ENCODE measurements around the gene GAB1.
A peak's percentile ranks its signal among the peaks of the same experiment; 100 is the strongest.

Gene GAB1

GRCh38 chr4:143336781-143337599 lies at the start of gene GAB1:
Gene GAB1, plus strand, starts transcription at chr4:143336876. Its CDS starts 313 bp downstream, at chr4:143337189.
- Mint-ChIP-seq H3K4me3 (peak within 1 kb of the TSS; percentile 89), H3K4me1 (ENCODE audit: low read depth) (peaks cover 6% of the 10 kb centered on the region), H3K36me3 (ENCODE audit: low read depth) (no peaks in the 10 kb centered on the region), H3K9me3 (no peaks in the 10 kb centered on the region), H3K27ac (no peak within 1 kb of the TSS), H3K27me3 (ENCODE audit: low read depth) (peaks cover 60% of the 10 kb centered on the region)

DNA sequence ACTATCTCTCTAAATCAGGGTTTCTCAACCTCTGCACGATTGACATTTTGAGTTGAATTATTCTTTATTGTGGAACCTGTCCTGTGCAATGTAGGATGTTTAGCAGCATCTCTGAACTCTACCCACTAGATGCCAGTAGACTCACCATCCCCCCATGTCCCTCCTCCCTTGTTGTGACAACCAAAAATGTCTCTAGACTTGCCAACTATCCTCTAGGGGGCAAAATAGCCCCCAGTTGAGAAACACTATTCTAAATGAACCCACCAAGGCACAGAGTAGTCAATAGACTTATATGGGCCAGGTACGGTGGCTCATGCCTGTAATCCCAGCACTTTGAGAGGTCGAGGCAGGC lies 49.1 kb upstream of the GAB1 start:
- Mint-ChIP-seq H3K36me3 (ENCODE audit: low read depth) (no peaks in the 10 kb centered on the region), H3K9me3 (no peaks in the 10 kb centered on the region), H3K4me3 (no peak overlapping the region), H3K27me3 (ENCODE audit: low read depth) (peaks cover 6% of the 10 kb centered on the region), H3K4me1 (ENCODE audit: low read depth) (no peaks in the 10 kb centered on the region), H3K27ac (no peak overlapping the region)

GRCh38 chr4:143288171-143288570 lies 48.5 kb upstream of the GAB1 start:
- H3K27me3 Mint-ChIP-seq (ENCODE audit: low read depth): peaks cover 8% of the 10 kb centered on the region

GRCh38 chr4:143289370-143289769 lies 47.3 kb upstream of the GAB1 start:
- Mint-ChIP-seq H3K27ac (no peak overlapping the region), H3K36me3 (ENCODE audit: low read depth) (no peaks in the 10 kb centered on the region), H3K27me3 (ENCODE audit: low read depth) (peaks cover 9% of the 10 kb centered on the region)

More at GRCh38 chr4:143288171-143288570, 48.5 kb upstream of the GAB1 start:
- Mint-ChIP-seq H3K9me3 (no peaks in the 10 kb centered on the region), H3K36me3 (ENCODE audit: low read depth) (no peaks in the 10 kb centered on the region), H3K4me1 (ENCODE audit: low read depth) (no peaks in the 10 kb centered on the region), H3K4me3 (no peak overlapping the region), H3K27ac (no peak overlapping the region)

DNA sequence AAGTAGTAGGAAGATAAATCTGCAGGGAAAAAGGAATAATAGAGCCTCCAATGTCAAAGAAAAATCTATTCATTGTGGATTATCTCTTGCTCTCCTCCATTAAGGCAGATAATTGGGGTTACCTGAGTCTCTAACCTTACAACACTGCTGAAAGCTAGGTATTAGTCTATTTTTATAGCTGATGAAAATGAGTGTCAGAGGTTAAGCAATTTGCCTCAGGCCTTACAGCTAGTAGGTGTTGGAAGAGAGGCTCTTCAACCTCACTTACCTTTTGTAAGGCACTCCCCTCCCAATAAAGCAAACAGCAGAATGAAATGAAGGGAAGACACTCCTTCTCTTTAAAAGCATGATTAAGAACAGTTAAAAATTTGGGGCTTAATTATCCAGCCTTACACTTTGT lies 45.4 kb upstream of the GAB1 start:
- Mint-ChIP-seq H3K9me3 (no peaks in the 10 kb centered on the region), H3K4me3 (no peak overlapping the region), H3K27me3 (ENCODE audit: low read depth) (peaks cover 8% of the 10 kb centered on the region), H3K4me1 (ENCODE audit: low read depth) (no peaks in the 10 kb centered on the region), H3K27ac (no peak overlapping the region), H3K36me3 (ENCODE audit: low read depth) (no peaks in the 10 kb centered on the region)

More at GRCh38 chr4:143289370-143289769, 47.3 kb upstream of the GAB1 start:
- H3K9me3 Mint-ChIP-seq: no peaks in the 10 kb centered on the region
- H3K4me1 Mint-ChIP-seq (ENCODE audit: low read depth): no peaks in the 10 kb centered on the region
- H3K4me3 Mint-ChIP-seq: no peak overlapping the region

DNA sequence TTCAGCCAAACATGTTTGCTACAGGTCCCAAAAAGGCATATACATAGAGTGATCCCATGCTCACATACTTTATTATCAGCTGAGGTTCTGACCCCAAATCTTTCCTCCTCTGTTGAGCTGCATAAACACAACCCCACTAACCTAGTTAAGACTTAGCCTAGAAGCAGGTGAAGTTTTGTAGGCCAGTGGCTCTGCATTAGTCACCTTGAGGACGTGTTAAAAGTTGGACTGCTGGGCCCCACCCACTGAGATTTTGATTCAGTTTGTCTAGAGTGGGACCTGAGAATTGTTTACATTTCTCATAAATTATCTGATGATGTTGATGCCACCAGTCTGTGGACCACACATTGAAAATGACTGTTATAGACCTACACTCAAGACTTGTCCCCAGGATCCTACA lies 43.8 kb upstream of the GAB1 start:
- H3K27ac Mint-ChIP-seq: no peak overlapping the region
- no peaks in the 10 kb centered on the region for H3K9me3 Mint-ChIP-seq

DNA sequence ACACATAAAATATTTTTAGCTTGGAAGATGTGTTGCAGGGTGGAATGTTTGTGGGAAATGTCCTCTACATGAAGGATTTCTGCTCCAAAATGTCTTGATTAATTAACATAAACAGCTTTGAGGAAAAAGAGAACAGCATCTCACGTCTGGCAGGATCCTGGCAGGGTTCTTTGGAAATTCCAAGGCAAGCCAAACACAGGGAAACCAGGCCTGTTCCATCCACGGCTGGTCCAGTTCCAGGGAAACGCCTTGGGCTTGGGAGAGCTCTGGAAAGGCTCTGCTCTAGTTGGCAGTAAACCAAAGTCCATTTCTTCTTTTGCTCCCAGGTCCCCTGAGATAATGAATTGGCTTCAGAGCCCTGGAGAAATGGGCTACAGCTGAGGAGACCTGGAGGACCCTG lies 42.4 kb upstream of the GAB1 start:
- Mint-ChIP-seq H3K36me3 (ENCODE audit: low read depth) (no peaks in the 10 kb centered on the region), H3K27ac (no peak overlapping the region), H3K9me3 (no peaks in the 10 kb centered on the region), H3K4me3 (no peak overlapping the region), H3K27me3 (ENCODE audit: low read depth) (peaks cover 3% of the 10 kb centered on the region), H3K4me1 (ENCODE audit: low read depth) (no peaks in the 10 kb centered on the region)

More for the DNA sequence above, 43.8 kb upstream of the GAB1 start:
- Mint-ChIP-seq H3K4me3 (no peak overlapping the region), H3K27me3 (ENCODE audit: low read depth) (peaks cover 3% of the 10 kb centered on the region), H3K4me1 (ENCODE audit: low read depth) (no peaks in the 10 kb centered on the region), H3K36me3 (ENCODE audit: low read depth) (no peaks in the 10 kb centered on the region)

DNA sequence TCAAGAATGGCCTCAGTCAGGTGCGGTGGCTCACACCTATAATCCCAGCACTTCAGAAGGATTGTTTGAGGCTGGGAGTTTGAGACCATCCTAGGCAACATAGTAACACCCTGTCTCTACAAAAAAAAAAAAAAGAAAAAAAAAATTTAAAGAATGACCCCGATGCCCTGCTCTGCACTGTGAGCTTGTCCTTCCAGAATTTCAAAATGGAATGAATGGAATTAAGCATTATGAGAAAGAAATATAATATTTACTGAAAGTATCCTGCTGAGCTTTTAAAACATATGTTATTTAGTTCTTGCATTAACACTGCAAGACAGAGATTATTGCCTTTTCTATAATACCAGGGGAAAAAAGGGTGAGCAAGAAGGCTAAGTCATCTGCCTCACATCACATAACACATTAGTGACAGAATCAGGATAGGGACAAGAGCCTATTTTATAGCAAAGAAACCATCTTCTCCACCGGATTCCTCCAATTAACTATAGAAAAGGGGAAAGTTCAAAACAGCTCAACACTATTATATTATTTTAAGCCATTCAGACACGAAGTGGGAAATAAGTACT lies 41.9 kb upstream of the GAB1 start:
- no peaks in the 10 kb centered on the region for H3K9me3 Mint-ChIP-seq
- H3K4me1 Mint-ChIP-seq (ENCODE audit: low read depth): no peaks in the 10 kb centered on the region
- no peaks in the 10 kb centered on the region for H3K36me3 Mint-ChIP-seq (ENCODE audit: low read depth)
- no peak overlapping the region for H3K27ac Mint-ChIP-seq
- H3K4me3 Mint-ChIP-seq: no peak overlapping the region
- H3K27me3 Mint-ChIP-seq (ENCODE audit: low read depth): peaks cover 3% of the 10 kb centered on the region

GRCh38 chr4:143296397-143297067 lies 40.1 kb upstream of the GAB1 start:
- Mint-ChIP-seq H3K4me1 (ENCODE audit: low read depth) (no peaks in the 10 kb centered on the region), H3K4me3 (no peak overlapping the region), H3K9me3 (no peaks in the 10 kb centered on the region), H3K36me3 (ENCODE audit: low read depth) (no peaks in the 10 kb centered on the region), H3K27ac (no peak overlapping the region), H3K27me3 (ENCODE audit: low read depth) (peaks cover 3% of the 10 kb centered on the region)

DNA sequence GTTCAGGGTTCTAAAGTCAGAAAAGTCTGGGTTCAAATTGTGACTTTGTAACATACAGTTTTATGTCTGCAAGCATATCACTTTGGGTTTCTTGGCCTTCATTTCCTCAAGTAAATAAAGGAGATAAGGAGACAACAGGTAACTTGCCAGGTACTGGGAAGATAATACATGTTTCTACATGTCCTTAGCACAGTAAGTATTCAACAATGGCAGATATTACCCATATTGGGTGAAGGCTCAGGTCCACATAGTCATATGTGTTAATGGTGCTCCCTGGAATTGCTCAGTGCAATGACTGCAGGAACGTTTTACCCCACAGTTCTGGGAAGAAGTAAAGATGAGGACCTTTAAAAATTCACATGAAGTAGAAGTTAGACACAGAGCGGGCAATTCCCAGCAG lies 35.8 kb upstream of the GAB1 start:
- H3K27me3 Mint-ChIP-seq (ENCODE audit: low read depth): no peaks in the 10 kb centered on the region
- H3K27ac Mint-ChIP-seq: no peak overlapping the region
- no peak overlapping the region for H3K4me3 Mint-ChIP-seq
- no peaks in the 10 kb centered on the region for H3K36me3 Mint-ChIP-seq (ENCODE audit: low read depth)
- no peaks in the 10 kb centered on the region for H3K9me3 Mint-ChIP-seq
- no peaks in the 10 kb centered on the region for H3K4me1 Mint-ChIP-seq (ENCODE audit: low read depth)

- Mint-ChIP-seq H3K36me3 (ENCODE audit: low read depth) (no peaks in the 10 kb centered on the region), H3K27ac (no peak overlapping the region)
These were observed 34.1 kb upstream of the GAB1 start for GRCh38 chr4:143302536-143302935.

GRCh38 chr4:143306788-143307187 lies 29.9 kb upstream of the GAB1 start:
- H3K36me3 Mint-ChIP-seq (ENCODE audit: low read depth): no peaks in the 10 kb centered on the region
- H3K27me3 Mint-ChIP-seq (ENCODE audit: low read depth): no peaks in the 10 kb centered on the region
- H3K4me3 Mint-ChIP-seq: no peak overlapping the region
- no peaks in the 10 kb centered on the region for H3K4me1 Mint-ChIP-seq (ENCODE audit: low read depth)
- H3K9me3 Mint-ChIP-seq: no peaks in the 10 kb centered on the region
- H3K27ac Mint-ChIP-seq: no peak overlapping the region

More at GRCh38 chr4:143302536-143302935, 34.1 kb upstream of the GAB1 start:
- H3K9me3 Mint-ChIP-seq: no peaks in the 10 kb centered on the region
- H3K27me3 Mint-ChIP-seq (ENCODE audit: low read depth): no peaks in the 10 kb centered on the region
- H3K4me3 Mint-ChIP-seq: no peak overlapping the region
- H3K4me1 Mint-ChIP-seq (ENCODE audit: low read depth): no peaks in the 10 kb centered on the region

- Mint-ChIP-seq H3K4me1 (ENCODE audit: low read depth) (no peaks in the 10 kb centered on the region), H3K27ac (no peak overlapping the region), H3K36me3 (ENCODE audit: low read depth) (no peaks in the 10 kb centered on the region)
These were observed 29.1 kb upstream of the GAB1 start for GRCh38 chr4:143307531-143307930.

DNA sequence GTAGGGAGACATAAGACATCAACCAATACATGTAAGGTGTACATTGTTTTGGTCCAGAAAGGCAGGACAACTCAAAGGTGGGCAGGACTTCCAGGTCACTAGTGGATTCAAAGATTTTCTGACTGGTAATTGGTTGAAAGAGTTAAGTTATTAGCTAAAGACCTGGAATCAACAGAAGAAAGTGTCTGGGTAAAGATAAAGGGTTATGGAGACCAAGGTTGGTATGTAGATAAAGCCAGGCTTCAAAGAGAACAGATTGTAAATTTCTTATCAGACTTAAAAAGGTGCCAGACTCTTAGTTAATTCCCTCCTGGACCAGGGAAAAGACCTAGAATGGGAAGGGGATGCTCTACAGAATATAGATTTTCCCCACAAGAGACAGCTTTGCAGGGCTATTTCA lies 28.3 kb upstream of the GAB1 start:
- Mint-ChIP-seq H3K9me3 (no peaks in the 10 kb centered on the region), H3K27me3 (ENCODE audit: low read depth) (no peaks in the 10 kb centered on the region), H3K36me3 (ENCODE audit: low read depth) (no peaks in the 10 kb centered on the region), H3K27ac (no peak overlapping the region), H3K4me3 (no peak overlapping the region), H3K4me1 (ENCODE audit: low read depth) (no peaks in the 10 kb centered on the region)

More at GRCh38 chr4:143307531-143307930, 29.1 kb upstream of the GAB1 start:
- no peaks in the 10 kb centered on the region for H3K27me3 Mint-ChIP-seq (ENCODE audit: low read depth)
- H3K4me3 Mint-ChIP-seq: no peak overlapping the region
- H3K9me3 Mint-ChIP-seq: no peaks in the 10 kb centered on the region

- no peak overlapping the region for H3K4me3 Mint-ChIP-seq
- H3K9me3 Mint-ChIP-seq: no peaks in the 10 kb centered on the region
- no peak overlapping the region for H3K27ac Mint-ChIP-seq
- no peaks in the 10 kb centered on the region for H3K27me3 Mint-ChIP-seq (ENCODE audit: low read depth)
- H3K4me1 Mint-ChIP-seq (ENCODE audit: low read depth): no peaks in the 10 kb centered on the region
- H3K36me3 Mint-ChIP-seq (ENCODE audit: low read depth): no peaks in the 10 kb centered on the region
These were observed 24.8 kb upstream of the GAB1 start for GRCh38 chr4:143311924-143312323.
